Activated T-helper 1 cell treated with anti-CD3 and anti-CD28 coated beads, Interleukin-12 subunit alpha, Interleukin-12 subunit beta, Interleukin-2, Interleukin-4 antibody, amounts not matched to agents 30 ng/mL and 10 ng/mL and 1 ng/mL, durations not matched to agents 14 hours and 24 hours and 36 hours (primary cell): ENCODE measurements around the gene CITED4. TPM values are rescaled to one million over a fixed set of nuclear protein-coding genes. Genes with fewer than 3 reads are reported as not detected.

ENCODE experiments used
- DNase-seq: peaks from one replicate; pipeline ENCODE4 v3.0.0; 2021; ENCODE audit warnings: low spot score
- H3K27ac Mint-ChIP-seq: one replicate; pipeline ENCODE4 v1.8.0; 2021; ENCODE audit warnings: mild to moderate bottlenecking, mixed read lengths
- H3K27me3 Mint-ChIP-seq: one replicate; pipeline ENCODE4 v1.8.0; 2022; ENCODE audit warnings: mild to moderate bottlenecking, moderate library complexity, mixed read lengths; ENCODE audit not compliant: insufficient read depth
- H3K36me3 Mint-ChIP-seq: one replicate; pipeline ENCODE4 v1.8.0; 2021; ENCODE audit warnings: low read depth, mixed read lengths
- H3K4me1 Mint-ChIP-seq: one replicate; pipeline ENCODE4 v1.8.0; 2021; ENCODE audit warnings: low read depth, mixed read lengths
- H3K4me3 Mint-ChIP-seq: one replicate; pipeline ENCODE4 v1.8.0; 2021; ENCODE audit warnings: mild to moderate bottlenecking, moderate library complexity, mixed read lengths
- H3K9me3 Mint-ChIP-seq: one replicate; pipeline ENCODE4 v1.8.0; 2021; ENCODE audit warnings: mixed read lengths
- intact Hi-C: fragments of 100-400 bp; cut with micrococcal nuclease; formaldehyde crosslinking; loops from one replicate; pipeline ENCODE4 v1.15.1; 2024
- total RNA-seq: library from RNA; stranded (reverse); gene quantifications from 2 replicates; pipeline ENCODE4 v1.2.3, GENCODE V29; 2022

The CITED4 gene, protein sequence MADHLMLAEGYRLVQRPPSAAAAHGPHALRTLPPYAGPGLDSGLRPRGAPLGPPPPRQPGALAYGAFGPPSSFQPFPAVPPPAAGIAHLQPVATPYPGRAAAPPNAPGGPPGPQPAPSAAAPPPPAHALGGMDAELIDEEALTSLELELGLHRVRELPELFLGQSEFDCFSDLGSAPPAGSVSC
- 4.1 and 5.0 TPM in 2 replicates for total RNA-seq

DNA sequence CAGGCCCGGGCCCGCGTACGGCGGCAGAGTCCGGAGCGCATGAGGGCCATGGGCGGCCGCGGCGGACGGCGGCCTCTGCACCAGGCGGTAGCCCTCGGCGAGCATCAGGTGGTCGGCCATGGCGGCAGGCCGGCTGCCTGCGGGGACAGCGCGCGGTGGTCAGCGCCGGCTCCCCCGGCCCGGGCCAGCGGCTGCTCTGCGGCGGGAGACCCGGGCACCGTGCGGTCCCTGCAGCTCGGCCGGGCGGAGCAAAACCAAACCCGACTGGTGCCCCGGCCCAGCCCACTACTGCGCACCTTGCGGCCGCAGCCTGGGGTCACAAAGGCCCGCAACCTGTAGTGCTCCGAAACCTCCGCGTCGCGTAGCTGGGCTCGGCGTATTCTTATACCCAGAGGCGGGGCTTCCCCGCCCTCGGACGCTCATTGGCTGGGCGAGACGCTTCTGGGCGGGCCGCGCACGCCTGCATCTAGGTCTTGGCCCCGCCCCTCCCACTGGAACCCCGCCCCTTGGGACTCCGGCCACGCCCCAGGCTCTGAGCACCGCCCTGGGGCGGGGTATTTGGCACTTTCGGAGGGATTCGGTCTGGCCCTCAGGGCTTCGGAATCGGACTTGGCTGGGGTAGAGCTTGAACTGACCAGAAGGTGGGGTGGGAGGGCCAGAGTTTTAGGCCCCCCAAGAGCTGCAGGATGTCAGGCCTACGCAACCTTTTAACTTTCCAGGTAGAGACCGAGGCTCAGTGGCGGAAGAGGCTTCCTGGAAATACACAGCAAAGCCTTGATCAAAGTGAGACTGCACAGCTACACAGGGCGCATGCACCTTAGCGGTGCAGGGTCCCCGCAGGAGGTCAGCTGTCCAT is at the start of gene CITED4:
TSS of gene CITED4 (minus strand) at position 356 of the 856 bp plus-strand sequence. CDS start at position 120, 236 bp downstream.
- peak; percentile 95 for DNase-seq
- intact Hi-C loops, result loop anchor here (1.0 to 10.0 kb wide), 6 partner anchors 43 to 327 kb away; partner anchors contain the start of genes CTPS1, NFYC, RIMS3 and ZNF684
- Mint-ChIP-seq H3K4me3 (peak within 1 kb of the TSS; percentile 92), H3K4me1 (peaks cover 24% of the 10 kb centered on the region), H3K27ac (peak within 1 kb of the TSS; percentile 97), H3K9me3 (no peaks in the 10 kb centered on the region), H3K27me3 (peaks cover 35% of the 10 kb centered on the region), H3K36me3 (peaks cover 2% of the 10 kb centered on the region)

- Mint-ChIP-seq H3K9me3 (no peaks in the 10 kb centered on the region), H3K36me3 (no peaks in the 10 kb centered on the region), H3K4me1 (no peaks in the 10 kb centered on the region), H3K27me3 (peaks cover 7% of the 10 kb centered on the region), H3K4me3 (no peak overlapping the region), H3K27ac (no peak overlapping the region)
- intact Hi-C loops, result no loop called here
- no peak for DNase-seq
Observed at GRCh38 chr1:40911105-40911504, 48.9 kb upstream of the CITED4 start.

DNA sequence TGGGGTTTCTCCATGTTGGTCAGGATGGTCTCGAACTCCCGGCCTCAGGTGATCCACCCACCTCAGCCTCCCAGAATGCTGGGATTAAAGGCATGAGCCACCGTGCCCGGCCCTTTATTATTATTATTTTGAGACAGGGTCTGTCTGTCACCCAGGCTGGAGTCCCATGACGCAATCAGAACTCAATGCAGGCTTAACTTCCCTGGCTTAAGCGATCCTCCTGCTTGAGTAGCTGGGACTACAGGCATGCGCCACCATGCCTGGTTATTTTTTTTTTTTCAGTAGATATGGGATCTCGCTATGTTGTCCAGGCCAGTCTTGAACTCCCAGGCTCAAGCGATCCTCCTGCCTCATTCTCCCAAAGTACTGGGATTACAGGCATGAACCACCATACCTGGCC is 47.1 kb upstream of the CITED4 start:
- H3K27ac Mint-ChIP-seq, result no peak overlapping the region
- H3K36me3 Mint-ChIP-seq, result no peaks in the 10 kb centered on the region
- no peaks in the 10 kb centered on the region for H3K4me1 Mint-ChIP-seq
- intact Hi-C loops, result no loop called here
- no peaks in the 10 kb centered on the region for H3K9me3 Mint-ChIP-seq
- peaks cover 9% of the 10 kb centered on the region for H3K27me3 Mint-ChIP-seq
- no peak overlapping the region for H3K4me3 Mint-ChIP-seq
- DNase-seq, result no peak

GRCh38 chr1:40908350-40908749 is 46.2 kb upstream of the CITED4 start:
- intact Hi-C loops, result no loop called here
- Mint-ChIP-seq H3K4me3 (no peak overlapping the region), H3K27ac (no peak overlapping the region), H3K9me3 (no peaks in the 10 kb centered on the region), H3K36me3 (no peaks in the 10 kb centered on the region), H3K27me3 (peaks cover 12% of the 10 kb centered on the region), H3K4me1 (no peaks in the 10 kb centered on the region)
- no peak for DNase-seq

GRCh38 chr1:40907899-40908298 is 45.7 kb upstream of the CITED4 start:
- no peak for DNase-seq
- H3K4me1 Mint-ChIP-seq, result no peaks in the 10 kb centered on the region
- peaks cover 12% of the 10 kb centered on the region for H3K27me3 Mint-ChIP-seq
- H3K9me3 Mint-ChIP-seq, result no peaks in the 10 kb centered on the region
- H3K36me3 Mint-ChIP-seq, result no peaks in the 10 kb centered on the region
- no peak overlapping the region for H3K4me3 Mint-ChIP-seq
- H3K27ac Mint-ChIP-seq, result no peak overlapping the region
- intact Hi-C loops, result no loop called here

DNA sequence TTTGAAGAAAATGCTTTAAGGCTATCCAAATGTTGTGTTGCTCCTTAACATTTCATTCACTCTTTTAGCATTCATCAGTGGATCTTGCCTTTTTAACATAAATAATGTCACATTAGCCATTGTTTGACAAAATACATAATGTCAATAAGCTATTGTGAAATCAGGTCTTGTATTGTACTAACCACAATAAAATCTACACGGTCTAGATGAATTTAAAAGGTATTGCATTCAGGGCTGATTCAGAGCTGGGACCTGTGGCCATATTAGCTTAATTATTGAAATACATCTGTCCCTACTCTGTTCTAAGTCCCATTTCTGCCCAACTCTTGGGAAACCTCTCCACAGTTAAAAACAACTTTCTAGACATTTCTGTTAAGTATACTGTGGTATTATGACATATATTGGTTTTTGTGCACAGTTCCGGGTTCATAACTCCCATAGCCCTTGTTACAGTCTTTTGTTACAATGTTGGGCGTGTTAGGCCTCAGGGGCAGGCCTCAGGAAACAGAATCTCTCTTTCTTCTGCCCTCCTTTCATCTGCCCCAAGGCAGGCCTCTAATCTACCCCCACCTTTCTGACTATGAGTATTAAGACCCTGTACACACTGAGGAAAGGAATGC is 44.7 kb upstream of the CITED4 start:
- no peak overlapping the region for H3K27ac Mint-ChIP-seq
- intact Hi-C loops, result no loop called here
- DNase-seq, result no peak
- no peaks in the 10 kb centered on the region for H3K36me3 Mint-ChIP-seq
- H3K4me3 Mint-ChIP-seq, result no peak overlapping the region
- no peaks in the 10 kb centered on the region for H3K4me1 Mint-ChIP-seq
- no peaks in the 10 kb centered on the region for H3K9me3 Mint-ChIP-seq
- peaks cover 12% of the 10 kb centered on the region for H3K27me3 Mint-ChIP-seq

- Mint-ChIP-seq H3K27ac (no peak overlapping the region), H3K9me3 (no peaks in the 10 kb centered on the region), H3K36me3 (no peaks in the 10 kb centered on the region), H3K27me3 (peaks cover 12% of the 10 kb centered on the region), H3K4me1 (no peaks in the 10 kb centered on the region), H3K4me3 (no peak overlapping the region)
- no peak for DNase-seq
- intact Hi-C loops, result no loop called here
Observed at GRCh38 chr1:40905061-40905460, 42.9 kb upstream of the CITED4 start.

DNA sequence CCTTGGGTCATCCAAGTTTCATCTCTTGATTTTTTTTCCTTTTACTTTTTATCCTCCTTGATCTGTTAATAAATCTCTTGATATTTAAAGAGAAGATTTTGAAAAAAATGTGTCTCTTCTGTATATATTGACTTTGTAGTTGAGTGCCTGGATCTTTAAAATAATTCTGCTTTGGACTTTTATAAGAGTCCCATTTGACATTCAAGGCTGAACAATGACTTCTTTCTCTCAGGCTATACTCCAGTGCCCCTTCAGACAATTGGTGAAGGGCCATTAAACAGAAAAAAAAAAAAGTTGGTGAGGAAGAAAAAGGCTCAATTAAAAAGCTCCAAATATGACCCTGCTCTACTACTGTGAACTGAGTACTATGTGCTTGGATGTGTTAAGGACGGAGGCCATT is 40.9 kb upstream of the CITED4 start:
- H3K4me3 Mint-ChIP-seq, result no peak overlapping the region
- H3K4me1 Mint-ChIP-seq, result peaks cover 6% of the 10 kb centered on the region
- DNase-seq, result no peak
- no peaks in the 10 kb centered on the region for H3K9me3 Mint-ChIP-seq
- H3K27me3 Mint-ChIP-seq, result peaks cover 7% of the 10 kb centered on the region
- H3K27ac Mint-ChIP-seq, result no peak overlapping the region
- H3K36me3 Mint-ChIP-seq, result no peaks in the 10 kb centered on the region
- intact Hi-C loops, result no loop called here

- Mint-ChIP-seq H3K9me3 (no peaks in the 10 kb centered on the region), H3K27ac (no peak overlapping the region)
- intact Hi-C loops, result no loop called here
Observed at GRCh38 chr1:40901886-40902852, 40.0 kb upstream of the CITED4 start.

DNA sequence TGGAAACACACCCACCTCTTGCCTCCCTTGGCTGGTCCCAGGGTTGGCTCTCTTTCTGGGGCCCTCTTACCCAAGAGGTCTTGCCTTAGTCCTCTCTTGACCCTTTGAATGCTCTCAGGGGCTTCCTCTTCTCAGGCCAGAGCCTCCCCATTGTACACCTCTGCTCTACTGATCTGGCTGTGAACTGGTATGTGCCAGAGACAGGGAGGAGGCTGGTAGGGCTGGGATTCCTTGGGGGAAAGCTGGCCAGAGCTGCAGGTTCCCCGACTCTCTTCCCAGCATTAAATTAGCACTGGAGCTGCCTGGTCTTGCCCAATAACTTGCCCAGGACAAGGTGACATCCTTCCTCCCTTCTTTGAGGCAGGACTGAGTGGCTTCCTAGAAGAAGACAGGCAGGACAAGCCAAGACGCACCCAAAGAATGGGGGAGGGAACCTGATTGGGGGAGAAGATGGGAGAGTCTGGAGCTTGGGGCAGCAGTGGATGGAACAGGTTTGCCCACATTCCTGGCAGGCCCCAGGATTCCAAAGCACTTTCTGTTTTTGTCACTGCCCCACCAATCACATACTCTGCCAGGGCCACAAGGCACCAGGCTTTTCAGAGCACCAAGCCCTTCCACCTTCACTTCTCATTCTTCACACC is 37.2 kb upstream of the CITED4 start:
- Mint-ChIP-seq H3K27ac (no peak overlapping the region), H3K4me1 (peaks cover 20% of the 10 kb centered on the region)

More at GRCh38 chr1:40901886-40902852, 40.0 kb upstream of the CITED4 start:
- Mint-ChIP-seq H3K27me3 (peaks cover 7% of the 10 kb centered on the region), H3K4me3 (no peak overlapping the region), H3K36me3 (no peaks in the 10 kb centered on the region), H3K4me1 (peaks cover 13% of the 10 kb centered on the region)
- DNase-seq, result no peak

GRCh38 chr1:40898431-40898901 is 36.3 kb upstream of the CITED4 start:
- Mint-ChIP-seq H3K9me3 (peaks cover 20% of the 10 kb centered on the region), H3K4me3 (no peak overlapping the region), H3K27me3 (no peaks in the 10 kb centered on the region), H3K36me3 (peaks cover 2% of the 10 kb centered on the region), H3K4me1 (peaks cover 20% of the 10 kb centered on the region), H3K27ac (no peak overlapping the region)
- no peak for DNase-seq
- intact Hi-C loops, result no loop called here

More for the DNA sequence above, 37.2 kb upstream of the CITED4 start:
- intact Hi-C loops, result no loop called here
- Mint-ChIP-seq H3K4me3 (no peak overlapping the region), H3K9me3 (peaks cover 15% of the 10 kb centered on the region), H3K36me3 (peaks cover 2% of the 10 kb centered on the region), H3K27me3 (peaks cover 3% of the 10 kb centered on the region)
- DNase-seq, result no peak

DNA sequence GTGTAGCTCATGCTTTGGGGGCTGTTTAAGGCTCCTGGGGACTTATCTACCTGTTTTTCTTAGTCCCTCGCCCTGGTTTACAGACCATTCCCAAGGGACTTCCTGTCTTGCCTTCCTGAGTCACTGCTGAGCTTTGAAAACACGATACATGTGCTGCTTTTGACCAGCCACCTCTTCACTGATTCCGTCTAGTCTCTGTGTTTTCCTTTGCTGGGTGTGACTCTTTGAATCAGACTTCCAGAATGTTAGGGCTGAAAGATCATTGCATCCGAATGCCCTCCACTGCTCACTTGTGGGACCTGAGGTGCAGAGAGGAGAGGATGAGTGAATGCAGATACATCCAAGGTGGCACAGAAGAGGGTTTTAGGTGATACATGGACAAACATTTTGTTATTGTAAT is 35.4 kb upstream of the CITED4 start:
- DNase-seq, result no peak
- H3K36me3 Mint-ChIP-seq, result peaks cover 2% of the 10 kb centered on the region
- no peaks in the 10 kb centered on the region for H3K27me3 Mint-ChIP-seq
- H3K27ac Mint-ChIP-seq, result no peak overlapping the region
- no peak overlapping the region for H3K4me3 Mint-ChIP-seq
- peaks cover 27% of the 10 kb centered on the region for H3K9me3 Mint-ChIP-seq
- peaks cover 20% of the 10 kb centered on the region for H3K4me1 Mint-ChIP-seq
- intact Hi-C loops, result no loop called here
